ENCODE measurements around the gene GIPR.
"Not testable (repeated sequence)": the region's sequence is repeated elsewhere in the genome, so short reads cannot be mapped to it uniquely, and the experiment has no call there.

Gene GIPR

GRCh38 chr19:45667620-45668341, at the start of gene GIPR:
Gene GIPR (plus strand): TSS chr19:45668221. CDS start chr19:45669521, 1,300 bp downstream.
- DNase-seq, result no peak

- no peak for DNase-seq
Measured at GRCh38 chr19:45621389-45621788, 46.6 kb upstream of the GIPR start.

- DNase-seq, result no peak
Measured at GRCh38 chr19:45621976-45622503, 46.0 kb upstream of the GIPR start.

GRCh38 chr19:45623984-45624383, 44.0 kb upstream of the GIPR start:
- DNase-seq, result no peak

GRCh38 chr19:45628219-45628618, 39.8 kb upstream of the GIPR start:
- not testable (repeated sequence) for DNase-seq

GRCh38 chr19:45629704-45630103, 38.3 kb upstream of the GIPR start:
- DNase-seq, result no peak

GRCh38 chr19:45630463-45630862, 37.6 kb upstream of the GIPR start:
- no peak for DNase-seq

GRCh38 chr19:45632468-45633196, 35.4 kb upstream of the GIPR start:
- DNase-seq, result no peak

- DNase-seq, result no peak
Measured at GRCh38 chr19:45636275-45636674, 31.7 kb upstream of the GIPR start.

GRCh38 chr19:45636902-45637301, 31.1 kb upstream of the GIPR start:
- DNase-seq, result no peak

GRCh38 chr19:45637890-45638667, 29.9 kb upstream of the GIPR start:
- DNase-seq, result no peak

GRCh38 chr19:45638930-45639729, 28.9 kb upstream of the GIPR start, which contains the start of gene EML2:
Gene EML2 (minus strand): TSS chr19:45639397. CDS start chr19:45639376, 21 bp downstream.
- no peak for DNase-seq

- no peak for DNase-seq
Measured at GRCh38 chr19:45640849-45641273, 27.2 kb upstream of the GIPR start.

- no peak for DNase-seq
Measured at GRCh38 chr19:45641274-45642105, 26.5 kb upstream of the GIPR start.

- DNase-seq, result no peak
Measured at GRCh38 chr19:45643024-45643926, 24.7 kb upstream of the GIPR start.

GRCh38 chr19:45643927-45644771, 23.9 kb upstream of the GIPR start:
- DNase-seq, result no peak

- DNase-seq, result no peak
Measured at GRCh38 chr19:45645068-45645630, 22.9 kb upstream of the GIPR start.

GRCh38 chr19:45645631-45646344, 22.2 kb upstream of the GIPR start:
- no peak for DNase-seq

All from cortex of kidney (tissue), 1 donor.